HG03066 (cell line): ENCODE results near the gene HPCA.
"Not testable (repeated sequence)": the region's sequence is repeated elsewhere in the genome, so short reads cannot be mapped to it uniquely, and the experiment has no call there.

Experiments used
- ATAC-seq: cut with Tn5 transposase; IDR thresholded peaks from one replicate; pipeline ENCODE4 v1.9.1; 2021; ENCODE audit warnings: low read depth; ENCODE audit not compliant: unreplicated experiment

The HPCA gene

DNA sequence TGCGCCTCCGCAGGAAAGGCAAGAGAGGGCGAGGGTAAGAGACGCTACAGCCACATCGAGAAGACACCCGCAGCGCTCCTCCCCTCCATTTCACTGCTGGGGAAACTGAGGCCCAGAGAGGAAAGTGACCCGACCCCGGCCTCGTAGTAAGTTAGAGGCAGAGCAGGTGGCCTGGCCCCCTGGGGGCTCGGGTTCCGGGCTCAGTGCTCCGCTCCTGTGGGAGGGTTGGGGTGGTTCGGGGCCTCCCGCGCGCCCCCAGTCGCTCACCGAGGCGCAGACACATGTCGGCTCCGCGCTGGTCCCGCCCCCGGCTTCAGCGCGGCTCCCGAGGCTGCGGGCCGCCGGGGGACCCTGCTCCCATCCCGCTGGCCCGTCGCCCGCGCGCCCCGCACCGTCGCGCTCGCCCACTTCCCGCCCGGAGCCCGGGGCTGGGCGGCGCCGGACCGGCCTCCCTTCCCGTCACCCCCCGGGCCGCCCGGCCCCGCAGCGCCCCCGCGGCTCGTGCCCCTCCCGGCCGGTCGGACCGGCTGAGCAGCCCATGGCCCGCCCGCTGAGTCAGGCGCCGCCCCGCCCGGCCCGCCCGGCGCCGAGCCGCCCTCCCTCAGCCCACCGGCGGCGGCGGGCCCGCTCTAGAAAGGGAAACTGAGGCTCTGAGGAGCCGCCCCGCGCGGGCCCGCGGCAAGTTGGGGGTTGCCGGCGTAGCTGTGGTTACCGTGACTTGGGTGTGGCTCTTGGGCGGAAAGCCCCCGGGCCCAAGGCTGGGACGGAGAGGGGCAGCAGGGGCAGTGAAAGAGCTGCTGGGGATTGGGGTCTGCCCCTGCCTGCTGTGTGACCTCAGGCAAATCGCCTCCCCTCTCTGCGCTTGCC, 14.9 kb downstream of the HPCA start, which contains the start of gene TMEM54:
Gene TMEM54 (minus strand): TSS at position 434 of the 867 bp plus-strand sequence. CDS start 151 bp downstream, at position 283.
- ATAC-seq, result no peak

DNA sequence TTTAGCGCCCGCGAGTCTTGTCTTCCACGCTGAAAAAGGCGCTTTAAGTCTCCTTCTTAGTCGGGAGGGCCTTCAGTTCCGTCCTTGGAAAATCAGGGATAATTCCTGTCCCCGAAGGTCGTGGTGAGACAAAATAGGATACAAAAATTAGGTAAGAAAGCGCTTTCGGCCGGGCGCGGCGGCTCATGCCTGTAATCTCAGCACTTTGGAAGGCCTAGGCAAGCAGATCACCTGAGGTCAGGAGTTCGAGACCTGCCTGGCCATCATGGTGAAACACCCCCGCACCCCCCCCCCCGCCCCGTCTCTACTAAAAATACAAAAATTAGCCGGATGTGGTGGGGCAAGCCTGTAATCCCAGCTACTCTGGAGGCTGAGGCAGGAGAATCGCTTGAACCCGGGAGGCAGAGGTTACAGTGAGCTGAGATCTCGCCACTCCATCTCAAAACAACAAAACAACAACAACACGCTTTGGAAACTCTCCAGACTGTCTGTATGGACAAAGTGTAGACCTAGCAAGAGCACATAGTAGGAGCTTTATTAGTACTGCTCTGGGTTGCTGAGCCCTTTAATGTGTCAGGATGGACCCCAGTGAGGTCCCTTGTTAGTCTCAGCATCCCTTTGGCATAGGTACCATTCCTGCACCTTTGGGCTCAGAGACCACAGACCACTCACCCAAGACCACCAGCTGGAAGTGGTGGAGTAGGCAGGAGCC, 15.7 kb downstream of the HPCA start:
- ATAC-seq, result no peak

DNA sequence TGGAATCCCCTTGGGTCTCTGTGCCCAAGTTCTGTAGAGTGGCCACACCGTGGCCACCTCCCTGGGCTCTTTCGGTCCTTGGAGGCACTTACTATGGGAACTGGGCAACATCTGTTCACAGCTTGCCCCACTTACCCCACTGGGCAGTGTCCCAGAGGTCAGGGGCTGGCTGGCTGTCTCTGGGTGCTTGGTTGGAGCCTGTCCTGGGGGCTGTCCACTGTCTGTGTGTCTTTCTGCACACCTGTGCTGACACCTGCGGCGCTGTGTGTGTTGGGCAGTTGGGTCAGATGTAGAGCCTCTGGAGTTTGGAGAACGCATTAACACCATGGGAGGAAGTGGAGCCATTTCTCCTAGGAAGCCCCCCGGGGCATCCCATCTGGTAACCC, 16.2 kb downstream of the HPCA start:
- ATAC-seq, result no peak

DNA sequence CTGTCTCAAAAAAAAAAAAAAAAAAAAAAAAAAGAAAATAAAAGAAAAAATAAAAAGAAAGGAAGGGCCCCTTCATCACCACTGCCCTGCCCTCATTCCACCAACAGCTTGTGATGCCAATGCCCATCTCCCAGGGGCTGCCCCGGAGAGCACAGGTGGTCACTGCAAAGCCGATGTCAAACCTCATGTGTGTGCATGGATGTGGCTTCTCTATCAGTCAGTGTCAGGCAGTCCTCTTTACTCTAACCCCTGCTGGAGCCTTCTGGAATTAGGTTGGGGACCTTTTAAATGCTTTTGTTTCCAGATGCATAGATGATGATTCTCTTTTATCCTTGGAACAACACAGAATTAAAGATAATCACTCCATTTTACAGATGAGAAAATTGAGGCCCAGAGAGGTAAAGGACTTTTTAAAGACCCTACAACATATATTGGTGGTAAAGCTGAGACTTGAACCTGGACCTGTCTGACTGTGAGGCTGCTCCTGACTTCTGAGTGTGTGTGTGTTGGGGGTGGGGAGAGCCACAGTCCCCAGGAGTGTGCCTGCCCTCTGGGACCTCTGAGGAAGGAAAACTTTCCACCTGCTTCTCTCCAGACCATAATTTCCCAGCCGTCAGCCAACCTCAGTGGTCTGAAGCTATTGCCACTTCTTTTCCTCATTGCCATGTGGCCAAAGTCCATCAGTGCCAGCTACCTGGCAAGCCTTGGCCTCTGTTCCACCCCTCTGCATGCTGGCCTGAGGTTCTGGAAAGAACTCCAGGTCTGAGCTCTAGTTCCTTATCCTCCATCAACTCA, 17.9 kb downstream of the HPCA start:
- no peak for ATAC-seq

DNA sequence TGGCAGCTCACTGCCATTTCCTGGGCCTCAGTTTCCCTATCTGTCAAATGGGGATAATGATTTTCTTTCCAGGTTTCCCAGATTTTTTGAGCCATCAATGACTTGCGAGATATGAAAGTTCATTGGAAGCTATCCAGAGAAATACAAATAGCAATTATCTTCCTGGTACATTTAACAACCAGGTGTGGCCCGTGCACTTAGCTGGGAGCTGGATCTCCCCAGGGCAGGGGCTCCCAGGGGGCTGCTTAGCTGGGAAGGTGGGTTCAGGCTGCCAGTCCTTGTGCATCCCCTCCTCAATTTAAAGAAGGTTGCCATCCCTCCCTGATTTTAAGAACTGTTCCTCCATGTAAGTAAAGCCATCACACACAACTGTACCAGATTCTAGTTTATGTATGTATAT, 18.5 kb downstream of the HPCA start:
- no peak for ATAC-seq

DNA sequence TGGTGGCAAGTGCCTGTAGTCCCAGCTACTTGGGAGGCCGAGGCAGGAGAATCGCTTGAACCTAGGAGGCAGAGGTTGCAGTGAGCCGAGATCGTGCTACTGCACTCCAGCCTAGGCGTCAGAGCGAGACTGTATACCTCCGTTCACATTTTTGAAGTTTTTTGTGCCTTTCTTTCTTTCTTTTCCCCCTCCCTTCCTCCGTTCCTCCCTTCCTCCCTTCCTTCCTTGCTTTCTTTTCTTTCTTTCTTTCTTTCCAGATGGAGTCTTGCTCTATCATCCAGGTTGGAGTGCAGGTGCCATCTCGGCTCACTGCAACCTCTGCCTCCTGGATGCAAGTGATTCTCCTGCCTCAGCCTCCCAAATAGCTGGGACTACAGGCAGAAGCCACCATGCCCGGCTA, 19.3 kb downstream of the HPCA start:
- ATAC-seq, result not testable (repeated sequence)

DNA sequence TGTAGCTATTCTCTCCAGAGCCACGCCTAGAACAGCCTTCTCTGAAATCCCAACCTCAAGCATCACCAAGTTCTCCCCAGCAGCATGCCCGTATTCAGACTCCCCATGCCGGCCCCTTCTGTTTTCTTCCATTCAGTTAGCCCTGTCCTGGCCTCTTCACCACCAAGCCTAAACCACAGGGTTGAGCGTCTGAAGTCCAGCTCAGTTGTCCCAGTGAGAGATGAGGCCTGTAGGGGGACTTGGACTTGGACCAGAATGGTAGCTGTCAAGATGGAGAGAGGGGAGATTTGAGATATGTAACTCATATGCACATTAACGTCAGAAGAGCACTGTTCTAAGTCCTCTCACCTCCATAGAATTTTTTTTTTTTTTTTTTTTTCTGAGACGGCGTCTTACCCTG, 20.4 kb downstream of the HPCA start:
- ATAC-seq, result no peak

DNA sequence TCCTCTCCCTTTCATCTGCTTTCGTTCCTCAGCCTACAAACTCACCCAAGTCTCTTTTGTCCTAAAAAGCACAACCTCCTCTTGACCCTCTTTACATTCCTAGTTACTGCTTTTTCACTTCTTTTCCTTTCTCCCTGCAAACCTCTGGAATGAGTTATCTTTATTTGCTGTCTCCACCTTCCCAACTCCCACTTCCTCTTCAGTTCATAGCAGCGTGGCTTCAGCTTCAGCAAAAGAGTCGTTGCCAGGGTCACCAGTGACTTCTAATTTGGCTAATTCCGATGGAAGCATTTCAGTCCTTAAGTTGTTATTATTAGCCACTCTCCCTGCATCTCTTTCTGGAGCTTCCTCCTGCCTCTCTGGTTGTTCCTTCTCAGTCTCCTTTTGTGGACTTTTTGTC, 21.1 kb downstream of the HPCA start:
- ATAC-seq, result no peak

DNA sequence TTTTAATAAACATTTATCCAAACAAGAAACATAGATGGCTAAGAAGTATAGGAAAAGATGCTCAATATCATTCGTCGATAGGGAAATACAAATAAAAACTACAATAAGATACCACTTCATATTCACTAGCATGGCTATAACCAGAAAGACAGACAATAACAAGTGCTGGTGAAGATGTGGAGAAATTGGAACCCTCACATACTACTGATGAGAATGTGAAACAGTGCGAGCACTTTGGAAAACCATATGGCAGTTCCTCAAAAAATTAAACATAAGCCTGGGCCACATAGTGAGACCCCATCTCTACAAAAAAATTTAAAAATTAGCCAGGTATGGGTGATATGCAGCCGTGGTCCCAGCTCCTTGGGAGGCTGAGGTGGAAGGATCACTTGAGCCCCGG, 24.0 kb downstream of the HPCA start:
- no peak for ATAC-seq

DNA sequence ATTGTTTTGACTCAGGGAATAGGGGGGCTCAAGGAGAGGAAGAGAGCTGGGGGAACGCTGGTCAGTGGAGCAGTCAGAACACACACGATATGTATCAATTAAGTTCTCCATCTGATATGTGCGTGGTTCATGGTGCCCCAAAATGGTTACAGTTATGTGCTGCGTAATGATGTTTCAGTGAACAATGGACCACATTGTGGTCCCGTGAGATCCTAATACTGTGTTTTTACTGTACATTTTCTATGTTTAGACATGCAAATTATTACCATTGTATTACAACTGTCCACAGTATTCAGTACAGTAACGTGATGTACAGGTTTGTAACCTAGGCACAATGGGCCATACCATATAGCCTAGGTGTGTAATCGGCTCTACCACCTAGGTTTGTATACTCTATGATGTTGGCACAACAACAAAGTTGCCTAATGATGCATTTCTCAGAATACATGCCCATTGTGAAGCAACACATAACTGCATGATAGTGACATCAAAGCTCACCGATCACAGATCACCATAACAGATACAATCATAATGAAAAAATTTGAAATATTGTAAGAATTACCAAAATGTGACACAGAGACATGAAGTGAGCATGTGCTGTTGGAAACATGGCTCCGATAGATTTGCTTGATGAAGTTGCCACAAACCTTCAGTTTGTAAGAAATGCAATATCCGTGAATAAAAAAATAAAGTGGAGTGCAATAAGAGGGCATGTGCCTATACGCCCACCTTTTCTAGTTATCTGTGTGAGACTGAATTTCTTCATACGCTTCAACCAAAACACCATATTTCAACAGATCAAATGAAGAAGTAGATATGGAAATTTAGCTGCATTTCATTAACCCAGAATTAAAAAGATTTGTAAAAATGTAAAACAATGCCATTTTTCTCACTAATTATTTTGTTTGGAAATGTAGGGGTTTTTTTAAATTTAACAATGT, 29.7 kb downstream of the HPCA start:
- ATAC-seq, result no peak

DNA sequence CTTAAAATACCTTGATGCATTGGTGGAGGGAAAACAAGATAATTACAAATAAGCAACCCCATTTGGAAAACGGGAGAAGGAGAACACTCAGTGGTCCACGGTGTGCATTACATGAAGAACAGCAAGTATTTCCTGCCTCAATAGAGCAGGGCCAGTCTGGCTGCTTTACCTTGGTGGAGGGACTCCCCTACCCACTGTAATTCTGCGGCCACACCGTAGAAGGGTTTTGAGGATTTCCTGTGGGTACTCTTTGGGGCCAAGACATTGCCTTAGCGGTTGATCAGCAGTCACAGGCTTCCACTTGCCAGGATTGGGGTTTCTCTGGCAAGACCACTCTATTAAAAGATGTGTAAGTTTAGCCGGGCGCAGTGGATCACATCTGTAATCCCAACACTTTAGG, 31.2 kb downstream of the HPCA start:
- no peak for ATAC-seq

DNA sequence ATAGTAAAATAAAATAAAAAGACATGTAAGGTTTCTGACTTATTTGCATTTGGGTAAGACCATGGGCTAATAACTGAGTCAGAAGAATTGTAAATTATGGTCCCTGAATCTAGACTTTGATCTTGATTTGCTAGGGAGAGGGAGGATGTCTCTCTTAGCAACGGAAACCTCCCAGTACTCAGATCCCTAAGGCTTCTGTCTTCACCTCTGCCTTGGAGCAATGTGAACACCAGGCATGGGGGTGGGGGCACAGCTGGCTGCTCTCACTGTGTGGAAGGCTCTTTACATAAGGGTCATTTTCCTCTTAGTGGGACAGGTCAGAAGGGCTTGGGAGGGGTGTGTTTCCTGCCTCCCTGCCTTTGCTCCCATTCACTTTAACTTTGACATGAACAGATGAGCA, 31.9 kb downstream of the HPCA start:
- ATAC-seq, result no peak

DNA sequence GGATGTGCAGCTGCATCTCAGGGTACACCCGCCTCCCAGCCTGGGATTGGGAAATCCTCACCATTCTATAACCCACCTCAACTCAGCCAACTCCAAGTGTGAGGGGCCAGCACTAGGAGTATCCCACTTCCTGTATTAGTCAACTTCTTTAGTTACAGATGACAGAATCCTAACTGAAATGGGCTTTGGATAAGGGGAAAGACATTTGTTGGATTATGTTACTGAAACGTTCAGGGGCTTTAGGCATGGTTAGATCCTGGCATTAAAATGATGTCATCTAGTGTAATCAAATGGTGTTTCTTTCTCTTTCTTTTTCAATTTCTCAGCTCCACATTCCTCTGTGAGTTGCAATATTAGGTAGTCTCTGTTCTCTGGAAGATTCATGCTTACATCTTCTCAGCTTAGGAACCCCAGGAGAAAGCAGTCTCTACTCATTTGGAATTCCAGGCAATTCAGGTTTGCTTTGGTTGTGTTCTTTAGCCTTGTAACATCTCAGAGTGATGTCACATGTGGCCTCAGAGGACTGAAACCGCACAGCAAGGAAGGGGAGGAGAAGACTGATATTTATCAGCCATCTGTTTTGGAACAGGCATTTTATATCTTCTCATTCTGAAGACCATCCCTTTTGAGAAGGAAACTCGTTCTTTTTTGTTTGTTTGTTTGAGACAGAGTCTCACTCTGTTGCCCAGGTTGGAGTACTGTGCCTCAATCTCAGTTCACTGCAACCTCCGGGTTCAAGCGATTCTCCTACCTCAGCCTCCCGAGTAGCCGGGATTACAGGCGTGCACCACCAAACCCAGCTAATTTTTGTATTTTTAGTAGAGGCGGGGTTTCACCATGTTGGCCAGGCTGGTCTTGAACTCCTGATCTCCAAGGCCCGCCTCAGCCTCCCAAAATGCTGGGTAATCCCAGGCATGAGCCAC, 33.8 kb downstream of the HPCA start:
- no peak for ATAC-seq

DNA sequence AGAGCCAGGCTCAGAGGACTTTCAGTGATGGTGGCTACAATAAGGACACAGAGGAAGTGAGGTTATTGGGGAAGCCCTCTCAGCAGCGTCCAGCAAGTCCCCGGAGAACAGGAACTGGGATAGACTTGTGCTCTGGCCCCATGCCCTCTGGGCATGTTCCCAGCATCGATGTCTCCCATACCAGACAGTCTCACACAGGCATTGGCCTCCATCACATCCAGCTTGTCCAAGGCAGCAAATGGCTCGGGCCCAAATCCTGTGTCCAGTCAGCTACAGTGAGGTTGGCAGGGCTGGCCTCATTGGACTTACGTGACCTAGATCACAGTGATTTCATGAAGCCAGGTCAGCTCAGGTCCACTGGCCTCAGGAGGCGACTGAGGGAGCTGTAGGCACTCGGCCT, 34.5 kb downstream of the HPCA start:
- ATAC-seq, result no peak

DNA sequence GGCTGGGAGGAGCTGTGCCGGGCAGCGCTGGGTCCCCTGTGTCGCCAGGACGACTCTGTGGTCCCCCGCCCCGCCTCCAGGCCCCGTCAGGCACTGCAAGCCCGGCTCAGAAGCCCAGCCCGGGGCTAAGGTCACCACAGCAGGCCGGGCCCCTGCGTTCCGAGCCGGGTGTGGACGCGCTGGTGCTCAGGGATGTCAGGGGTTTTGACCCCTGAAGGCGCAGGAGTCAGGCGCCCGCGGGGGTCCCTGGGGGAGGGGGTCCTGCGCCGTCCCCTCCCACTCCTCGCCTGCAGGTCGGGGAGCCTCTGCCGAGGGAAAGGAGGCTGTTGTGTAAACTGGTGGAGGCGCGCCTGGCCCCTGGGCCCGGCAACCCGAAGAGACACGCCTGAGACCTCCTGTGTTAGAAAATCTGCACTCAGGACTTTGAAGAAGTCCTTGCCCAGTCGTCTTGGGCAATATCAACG, 38.6 kb downstream of the HPCA start:
- ATAC-seq, result no peak

DNA sequence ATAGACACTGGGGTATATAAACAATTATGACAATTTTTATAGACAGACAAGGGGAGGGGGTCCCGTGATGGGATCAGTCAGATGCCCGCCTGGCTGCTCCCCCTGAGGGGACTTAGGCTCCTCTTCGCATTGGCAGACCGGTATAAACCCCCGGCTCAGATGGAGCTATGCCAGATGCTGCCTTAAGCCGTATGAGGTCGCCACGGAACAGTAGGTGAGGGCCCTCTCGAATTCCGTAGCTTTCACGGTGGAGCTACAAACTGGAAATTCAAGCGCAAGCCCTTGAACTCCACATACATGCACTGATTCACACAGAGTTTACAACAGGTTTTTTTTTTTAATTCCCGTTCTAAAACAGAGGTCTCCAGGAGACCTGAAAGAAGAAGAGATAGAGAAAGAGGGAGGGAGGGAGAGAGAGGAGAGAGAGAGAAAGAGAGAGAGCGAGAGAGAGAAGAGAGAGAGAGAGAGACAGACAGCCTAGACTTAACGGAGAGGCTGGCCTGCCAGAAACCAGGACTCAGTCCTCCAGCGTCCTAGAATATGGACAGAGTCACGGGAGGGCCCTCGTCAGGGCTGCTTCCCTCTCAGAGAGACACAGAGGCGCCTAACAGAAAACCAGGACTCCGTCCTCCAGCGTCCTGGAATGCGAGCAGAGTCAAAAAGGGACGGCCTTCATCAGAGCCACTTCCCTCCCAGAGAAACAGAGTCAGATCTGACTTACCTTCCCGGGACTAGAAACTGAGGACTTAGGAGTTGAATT, 39.3 kb downstream of the HPCA start:
- no peak for ATAC-seq

DNA sequence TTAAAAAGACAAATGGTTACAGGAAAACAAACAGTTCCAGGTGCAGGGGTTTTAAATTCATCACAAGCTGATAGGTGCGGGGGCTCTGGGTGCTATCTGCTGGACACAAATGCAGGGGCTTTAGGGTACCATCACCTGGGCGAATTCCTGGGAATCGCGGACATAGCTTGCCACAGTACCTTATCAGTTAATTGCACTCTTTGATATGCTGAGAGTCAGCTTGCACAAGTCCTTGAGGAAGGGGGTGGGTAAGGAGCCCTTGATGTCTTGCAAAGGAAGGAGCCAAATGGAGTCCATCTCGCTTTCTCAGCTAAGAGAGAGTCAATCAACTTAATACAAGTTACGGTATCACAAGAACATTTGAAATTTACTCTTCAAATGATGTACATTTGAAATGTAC, 40.3 kb downstream of the HPCA start:
- no peak for ATAC-seq

DNA sequence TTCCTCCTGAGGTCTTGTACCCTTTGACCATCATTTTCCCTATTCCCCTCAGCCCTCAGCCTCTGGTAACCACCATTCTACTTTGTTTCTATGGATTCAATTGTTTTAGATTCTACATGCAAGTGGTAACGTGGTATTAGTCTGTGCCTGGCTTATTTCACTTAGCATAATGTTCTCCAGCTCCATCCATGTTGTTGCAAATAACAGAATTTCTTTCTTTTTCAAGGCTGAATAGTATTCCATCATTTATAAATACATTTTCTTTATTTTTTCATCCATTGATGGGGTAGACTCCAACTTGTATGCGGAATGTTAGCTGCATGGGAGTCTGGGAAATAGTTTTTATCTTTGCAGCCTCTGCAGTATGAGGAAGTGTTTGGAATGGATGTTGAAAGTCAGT, 41.1 kb downstream of the HPCA start:
- no peak for ATAC-seq
